Right lobe of liver (tissue), 4 donors: ENCODE measurements around the gene BET1.

Experiments
- POLR2A ChIP-seq: fragments of 450-650 bp; IDR thresholded peaks from one replicate; pipeline ENCODE4 v1.6.1; 2017; ENCODE audit warnings: antibody characterized with exemption, mild to moderate bottlenecking
- TF ChIP-seq, protein P1 (sequence below), 4 donors: fragments of 200-600 bp in 3 of 4; fragments of 450-650 bp in 1 of 4; IDR thresholded peaks; one replicate each; pipeline versions ENCODE4 v1.5.1 to v1.8.0; 2016 to 2022; ENCODE audit warnings: antibody characterized with exemption in 4 of 4, mild to moderate bottlenecking in 2 of 4
- donor health status: DM: no; HTN: no; CAD: no.
- donor health status: DM: no; HTN: no; CAD: no.
- donor health status: DM: no; HTN: yes; CAD: no.

DNA sequence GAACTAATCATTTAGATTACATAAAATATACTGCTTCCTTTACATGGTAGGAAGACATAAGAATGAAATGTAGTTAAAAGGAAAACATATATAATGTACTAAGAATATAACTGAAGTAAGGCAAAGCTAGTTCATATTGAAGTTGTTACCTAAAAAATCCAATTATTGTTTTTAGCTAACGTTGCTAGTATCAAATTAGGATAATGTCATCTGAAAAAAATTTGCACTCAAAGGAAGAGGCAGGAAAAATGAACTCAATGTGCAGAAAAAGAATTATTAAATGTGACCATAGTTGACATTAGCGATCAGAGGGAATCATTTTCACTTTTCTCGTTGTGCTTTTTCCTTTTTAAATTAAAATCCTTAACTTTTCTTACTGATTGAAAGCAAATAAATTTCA, 1.6 kb upstream of the BET1 start:
- TF ChIP-seq, protein P1, sequence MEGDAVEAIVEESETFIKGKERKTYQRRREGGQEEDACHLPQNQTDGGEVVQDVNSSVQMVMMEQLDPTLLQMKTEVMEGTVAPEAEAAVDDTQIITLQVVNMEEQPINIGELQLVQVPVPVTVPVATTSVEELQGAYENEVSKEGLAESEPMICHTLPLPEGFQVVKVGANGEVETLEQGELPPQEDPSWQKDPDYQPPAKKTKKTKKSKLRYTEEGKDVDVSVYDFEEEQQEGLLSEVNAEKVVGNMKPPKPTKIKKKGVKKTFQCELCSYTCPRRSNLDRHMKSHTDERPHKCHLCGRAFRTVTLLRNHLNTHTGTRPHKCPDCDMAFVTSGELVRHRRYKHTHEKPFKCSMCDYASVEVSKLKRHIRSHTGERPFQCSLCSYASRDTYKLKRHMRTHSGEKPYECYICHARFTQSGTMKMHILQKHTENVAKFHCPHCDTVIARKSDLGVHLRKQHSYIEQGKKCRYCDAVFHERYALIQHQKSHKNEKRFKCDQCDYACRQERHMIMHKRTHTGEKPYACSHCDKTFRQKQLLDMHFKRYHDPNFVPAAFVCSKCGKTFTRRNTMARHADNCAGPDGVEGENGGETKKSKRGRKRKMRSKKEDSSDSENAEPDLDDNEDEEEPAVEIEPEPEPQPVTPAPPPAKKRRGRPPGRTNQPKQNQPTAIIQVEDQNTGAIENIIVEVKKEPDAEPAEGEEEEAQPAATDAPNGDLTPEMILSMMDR (IDR thresholded peaks at IDR 0.05) = no peak
- no peak for TF ChIP-seq POLR2A
